Gastrocnemius medialis (tissue), 4 donors: ENCODE measurements around the gene CCDC171.

Experiments
- CTCF ChIP-seq, 5 experiments: fragments of 450-650 bp in 3 of 5; fragments of 200-600 bp in 2 of 5; sonication (generic) in 2 of 5; IDR thresholded peaks in 4 of 5; conservative IDR thresholded peaks in 1 of 5; 1 replicate in 4 of 5; 2 replicates in 1 of 5; pipeline ENCODE4 v1.5.1; 2016 to 2019; ENCODE audit warnings: antibody characterized with exemption in 5 of 5, mild to moderate bottlenecking in 3 of 5, moderate library complexity in 3 of 5
- POLR2A ChIP-seq, 2 donors: fragments of 450-650 bp; IDR thresholded peaks; one replicate each; pipeline ENCODE4 v1.6.1; 2017; ENCODE audit warnings: antibody characterized with exemption in 2 of 2, mild to moderate bottlenecking in 2 of 2, moderate library complexity in 2 of 2

GRCh38 chr9:15529566-15530324 is 23.1 kb upstream of the CCDC171 start:
- no peak for TF ChIP-seq CTCF (IDR thresholded peaks at IDR 0.05 in 4 of 5, conservative IDR thresholded peaks at IDR 0.05 in 1 of 5)
- no peak for TF ChIP-seq POLR2A (IDR thresholded peaks at IDR 0.05)
